HG03064 (cell line): ENCODE results near the gene ZMYND10.

ENCODE experiments used
- ATAC-seq: cut with Tn5 transposase; IDR thresholded peaks from one replicate; pipeline ENCODE4 v1.9.1; 2021; ENCODE audit warnings: low read depth; ENCODE audit not compliant: unreplicated experiment

ZMYND10 gene

DNA sequence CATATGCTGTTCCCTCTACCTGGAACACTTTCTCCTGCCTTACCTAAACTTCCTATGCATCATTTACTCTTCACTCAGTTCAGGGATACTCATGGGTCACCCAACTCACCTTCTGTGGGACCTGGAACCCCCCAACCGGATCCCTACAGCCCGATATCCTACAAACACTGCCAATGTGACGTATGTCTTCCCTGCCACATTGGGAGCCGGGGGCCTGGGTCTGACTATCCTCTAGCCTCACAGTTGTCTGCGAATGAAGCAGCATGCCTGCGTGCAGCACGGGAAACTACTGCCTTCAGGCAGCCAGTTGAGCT is 4.6 kb upstream of the ZMYND10 start:
- ATAC-seq, result no peak

DNA sequence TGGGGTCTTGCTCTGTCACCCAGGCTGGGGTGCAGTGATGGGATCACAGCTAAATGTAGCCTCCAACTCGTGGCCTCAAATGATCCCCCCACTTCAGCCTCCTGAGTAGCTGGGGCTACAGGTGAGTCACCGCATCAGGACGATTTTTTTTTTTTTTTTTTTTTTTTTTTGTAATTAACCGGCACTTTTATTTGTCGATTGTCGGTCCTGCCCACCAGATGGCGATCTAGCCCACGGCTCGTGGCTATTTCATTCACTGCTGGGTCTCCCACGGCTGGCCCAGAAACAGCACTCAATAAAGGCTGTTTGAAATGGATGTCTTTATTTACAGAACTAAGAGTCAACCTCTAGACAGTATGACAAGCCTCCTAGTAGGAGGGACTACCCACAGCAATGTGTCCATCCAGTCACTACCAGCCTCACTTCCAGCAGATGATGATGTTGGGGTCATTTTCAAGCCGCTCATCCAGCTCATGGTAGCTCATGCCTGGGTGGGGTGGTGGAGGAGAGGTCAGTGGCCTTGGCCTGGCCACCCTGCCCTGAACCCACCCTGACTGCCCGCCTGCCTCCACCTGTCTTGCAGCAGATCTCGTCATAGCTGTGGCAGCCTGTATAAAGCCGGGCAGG is 1.8 kb upstream of the ZMYND10 start:
- no peak for ATAC-seq

DNA sequence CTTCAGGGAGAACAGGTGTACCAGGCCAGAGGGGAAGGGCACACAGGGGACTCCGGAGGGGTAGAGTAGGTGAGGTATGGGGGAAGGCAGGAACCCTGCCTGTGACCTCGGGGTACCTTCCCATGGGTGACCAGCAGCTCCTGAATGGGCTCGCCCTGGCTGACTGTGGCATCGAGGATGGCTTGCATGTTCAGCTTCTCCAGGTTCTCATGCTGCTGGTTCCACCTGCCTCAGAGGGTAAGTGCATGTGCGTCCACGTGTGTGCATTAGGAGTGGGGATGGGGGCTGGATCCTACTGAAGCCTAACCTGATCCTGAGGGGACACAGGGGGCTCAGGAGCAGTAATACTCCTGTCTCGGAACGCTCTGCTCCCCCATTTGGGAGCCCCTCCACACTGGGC is 524 bp downstream of the ZMYND10 start:
- ATAC-seq, result no peak

DNA sequence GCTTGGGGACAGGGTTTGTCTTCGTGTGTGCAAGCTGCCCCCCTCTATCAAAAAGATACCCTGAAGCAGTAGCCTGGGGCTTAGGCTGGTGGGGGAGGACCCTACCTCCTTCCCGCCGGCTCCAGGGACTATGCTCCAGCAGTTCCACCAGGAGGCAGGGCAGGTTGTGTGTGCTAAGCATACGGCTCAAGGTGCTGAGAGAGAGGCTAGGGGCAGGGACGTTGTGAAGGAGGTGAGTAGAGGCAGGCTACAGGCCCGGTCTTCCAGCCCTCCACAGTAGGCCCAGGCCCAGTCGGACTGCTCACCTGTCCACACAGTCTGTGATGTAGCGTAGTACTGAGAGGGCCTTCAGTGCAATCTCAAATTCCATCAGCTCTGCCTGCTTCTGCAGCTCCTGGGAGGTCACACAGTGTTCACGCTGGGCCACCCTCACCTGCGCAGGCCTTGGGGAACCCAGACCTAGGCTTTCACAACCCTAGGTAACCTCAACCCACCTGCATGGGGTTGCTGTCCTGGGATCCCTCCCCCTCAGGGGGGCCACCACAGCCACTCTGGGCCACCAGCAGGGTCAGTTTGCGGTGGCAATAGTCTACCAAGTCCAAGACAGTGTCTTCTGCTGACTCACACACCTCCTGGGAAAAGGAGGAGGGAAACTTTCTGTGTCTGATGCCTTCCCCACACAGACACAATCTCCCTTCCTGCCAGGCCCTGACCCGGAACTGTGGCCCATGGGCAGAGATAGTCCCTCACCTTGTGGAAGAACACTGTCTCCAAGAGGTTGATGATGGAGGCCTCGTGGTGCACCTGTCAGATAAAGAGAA is 2.5 kb downstream of the ZMYND10 start:
- ATAC-seq, result no peak

DNA sequence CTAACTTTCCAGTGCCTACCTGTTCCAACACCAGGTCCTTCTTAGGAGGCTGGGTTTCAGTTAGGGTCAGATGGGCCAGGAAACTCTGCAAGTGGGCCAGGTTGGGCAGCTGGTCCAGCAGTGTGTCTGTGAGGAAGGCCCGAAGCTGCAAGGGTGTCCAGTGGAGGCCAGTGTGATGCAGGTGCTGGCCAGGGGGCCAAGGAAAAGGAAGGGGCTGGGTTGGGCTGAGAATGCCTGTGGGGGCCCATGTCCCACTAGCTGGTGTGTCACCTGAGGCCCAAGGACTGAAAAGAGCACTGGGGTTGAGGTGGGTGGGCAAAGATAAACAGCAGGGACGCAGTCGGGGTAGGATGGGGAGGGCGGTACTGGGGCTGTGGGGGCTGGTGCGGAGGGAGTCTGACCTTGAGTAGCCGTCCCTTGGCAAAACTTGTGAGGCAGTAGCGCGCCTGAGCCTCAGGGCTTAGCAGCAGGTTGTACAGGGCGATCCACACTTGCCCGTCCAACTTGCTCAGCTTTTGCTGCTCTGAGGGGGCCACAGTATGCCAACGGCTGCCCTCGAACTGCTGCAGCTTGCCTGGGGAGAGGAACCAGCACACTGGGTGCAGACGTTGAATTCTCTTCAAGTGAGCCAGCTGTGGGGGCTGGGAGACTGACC is 3.4 kb downstream of the ZMYND10 start:
- no peak for ATAC-seq

DNA sequence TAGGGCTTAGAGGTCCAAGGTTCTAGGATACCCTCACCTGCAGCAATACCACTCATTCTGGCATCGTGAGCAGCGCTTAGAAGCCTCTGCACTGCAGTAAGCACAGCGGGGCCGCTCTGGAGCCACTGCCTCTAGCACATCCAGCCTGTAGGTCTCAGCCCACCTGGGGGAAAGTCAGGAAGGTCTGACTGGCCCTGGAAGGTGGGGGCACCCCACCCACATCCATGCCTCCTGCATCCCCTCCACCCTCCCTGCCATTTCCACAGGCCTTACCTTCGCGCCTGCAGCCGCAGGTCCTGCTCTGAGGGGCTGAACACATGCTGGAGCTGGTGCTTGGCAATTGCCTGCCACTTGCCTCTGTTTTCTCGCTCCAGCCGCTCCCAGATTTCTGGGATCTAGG is 4.0 kb downstream of the ZMYND10 start:
- no peak for ATAC-seq

DNA sequence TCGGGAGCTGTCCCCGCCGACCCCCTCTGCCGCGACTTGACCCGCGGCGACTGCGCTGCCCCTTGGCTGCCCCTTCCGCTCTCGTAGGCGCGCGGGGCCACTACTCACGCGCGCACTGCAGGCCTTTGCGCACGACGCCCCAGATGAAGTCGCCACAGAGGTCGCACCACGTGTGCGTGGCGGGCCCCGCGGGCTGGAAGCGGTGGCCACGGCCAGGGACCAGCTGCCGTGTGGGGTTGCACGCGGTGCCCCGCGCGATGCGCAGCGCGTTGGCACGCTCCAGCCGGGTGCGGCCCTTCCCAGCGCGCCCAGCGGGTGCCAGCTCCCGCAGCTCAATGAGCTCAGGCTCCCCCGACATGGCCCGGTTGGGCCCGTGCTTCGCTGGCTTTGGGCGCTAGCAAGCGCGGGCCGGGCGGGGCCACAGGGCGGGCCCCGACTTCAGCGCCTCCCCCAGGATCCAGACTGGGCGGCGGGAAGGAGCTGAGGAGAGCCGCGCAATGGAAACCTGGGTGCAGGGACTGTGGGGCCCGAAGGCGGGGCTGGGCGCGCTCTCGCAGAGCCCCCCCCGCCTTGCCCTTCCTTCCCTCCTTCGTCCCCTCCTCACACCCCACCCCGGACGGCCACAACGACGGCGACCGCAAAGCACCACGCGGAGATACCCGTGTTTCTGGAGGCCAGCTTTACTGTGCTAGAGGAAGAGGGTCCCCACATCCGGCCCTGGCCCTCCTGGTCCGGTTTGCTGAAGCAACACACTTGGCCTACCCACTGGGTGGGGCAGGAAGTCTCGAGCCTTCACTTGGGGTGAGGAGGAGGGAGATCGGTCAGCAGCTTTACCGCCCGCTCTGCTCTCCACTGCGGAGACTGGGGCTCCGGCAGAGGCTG is 4.8 kb downstream of the ZMYND10 start, which contains the start of gene RASSF1:
RASSF1 (minus strand) TSS at position 389 of the 882 bp plus-strand sequence; CDS start at position 358, 31 bp downstream.
- ATAC-seq, result no peak

DNA sequence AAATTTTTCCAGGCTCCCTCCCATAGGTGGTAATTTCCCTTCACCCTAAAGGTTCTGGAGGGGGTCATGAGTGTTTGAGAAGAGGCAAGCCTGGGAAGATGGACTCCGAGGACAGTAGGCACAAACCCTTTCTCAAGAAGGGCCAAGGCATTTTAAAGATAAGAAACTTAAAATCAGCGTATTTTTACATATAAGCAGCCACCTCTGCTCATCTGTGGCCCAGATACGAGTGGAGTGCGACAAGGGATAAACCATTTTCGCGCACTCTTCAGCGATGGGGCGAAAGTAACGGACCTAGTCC is 5.4 kb downstream of the ZMYND10 start:
- ATAC-seq, result no peak

DNA sequence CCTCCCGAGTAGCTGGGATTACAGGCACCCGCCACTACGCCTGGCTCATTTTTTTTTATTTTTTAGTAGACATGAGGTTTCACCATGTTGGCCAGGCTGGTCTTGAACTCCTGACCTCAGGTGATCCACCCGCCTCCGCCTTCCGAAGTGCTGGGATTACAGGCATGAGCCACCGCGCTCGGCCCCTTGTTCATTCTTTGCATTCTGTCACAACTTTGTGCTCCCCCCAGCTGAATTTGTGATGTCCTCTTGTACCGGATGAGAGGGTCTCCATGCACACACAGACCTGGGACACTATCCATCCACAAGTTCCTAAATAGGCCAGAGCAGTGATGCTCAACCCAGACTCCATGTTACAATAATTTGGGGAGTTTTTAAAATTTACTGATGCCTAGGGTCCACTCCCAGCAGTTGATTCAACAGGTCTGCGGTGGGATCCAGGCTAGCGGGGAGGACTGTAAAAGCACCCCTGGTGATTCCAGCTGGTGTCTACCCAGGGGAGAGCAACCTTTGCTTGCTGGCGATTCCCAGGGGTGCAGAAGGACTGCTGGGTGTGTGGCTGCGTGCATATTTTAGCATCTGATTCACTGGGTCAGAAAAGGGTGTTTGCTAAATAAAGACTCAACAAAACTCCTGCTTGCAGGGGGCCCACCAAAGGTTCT is 5.9 kb downstream of the ZMYND10 start:
- no peak for ATAC-seq

DNA sequence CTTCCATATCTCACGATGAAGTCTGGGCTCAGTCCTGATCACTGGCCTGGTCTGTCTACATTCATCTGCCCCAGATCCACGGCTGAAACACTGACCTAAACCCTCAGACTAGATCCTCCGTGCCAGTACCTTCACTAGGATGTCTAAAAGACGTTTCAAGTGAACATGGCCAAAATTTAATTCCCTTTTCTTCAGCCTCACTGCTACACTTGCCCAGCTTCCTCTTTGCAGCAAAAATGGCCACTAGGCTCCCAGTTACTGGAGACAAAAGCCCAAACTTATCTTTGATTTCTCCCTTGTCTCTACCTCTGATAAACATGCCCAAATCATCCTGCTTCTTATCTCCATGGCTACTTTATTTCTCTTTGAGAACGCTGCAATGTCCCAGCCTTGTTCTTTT is 6.6 kb downstream of the ZMYND10 start:
- no peak for ATAC-seq

DNA sequence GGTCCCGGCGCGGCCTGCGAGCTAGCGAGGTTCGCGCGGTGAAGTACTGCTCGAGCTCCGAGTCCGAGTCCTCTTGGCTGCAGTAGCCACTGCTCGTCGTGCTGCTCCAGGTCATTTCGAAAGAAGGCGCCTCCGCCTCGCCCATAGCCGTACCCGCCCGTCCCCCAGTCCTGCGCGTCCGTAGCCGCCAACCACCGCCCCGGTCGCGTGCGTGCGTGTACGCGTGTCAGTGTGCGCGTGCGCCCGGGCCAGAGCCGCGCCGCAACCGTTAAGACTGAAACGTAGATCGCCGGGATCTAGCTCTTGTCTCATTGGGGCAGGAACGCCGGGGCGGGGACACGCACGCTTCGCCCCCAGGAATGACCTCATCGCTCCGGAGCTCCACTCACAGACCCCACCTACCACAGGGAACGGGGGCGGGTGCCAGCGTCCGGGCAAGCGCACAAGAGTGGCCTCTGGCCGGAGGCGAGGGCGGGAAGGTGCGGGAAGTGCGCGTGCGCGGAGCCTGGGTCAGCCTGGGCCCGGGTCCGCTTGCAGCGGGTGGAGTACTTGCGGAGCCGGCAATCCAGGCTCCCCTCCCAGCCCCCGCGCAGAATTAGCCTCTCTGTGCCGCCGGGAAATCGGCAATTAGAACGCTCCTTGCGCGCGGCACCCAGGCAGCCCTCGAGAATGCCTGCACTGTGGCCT is 8.2 kb downstream of the ZMYND10 start:
- ATAC-seq, result peak; percentile 72

DNA sequence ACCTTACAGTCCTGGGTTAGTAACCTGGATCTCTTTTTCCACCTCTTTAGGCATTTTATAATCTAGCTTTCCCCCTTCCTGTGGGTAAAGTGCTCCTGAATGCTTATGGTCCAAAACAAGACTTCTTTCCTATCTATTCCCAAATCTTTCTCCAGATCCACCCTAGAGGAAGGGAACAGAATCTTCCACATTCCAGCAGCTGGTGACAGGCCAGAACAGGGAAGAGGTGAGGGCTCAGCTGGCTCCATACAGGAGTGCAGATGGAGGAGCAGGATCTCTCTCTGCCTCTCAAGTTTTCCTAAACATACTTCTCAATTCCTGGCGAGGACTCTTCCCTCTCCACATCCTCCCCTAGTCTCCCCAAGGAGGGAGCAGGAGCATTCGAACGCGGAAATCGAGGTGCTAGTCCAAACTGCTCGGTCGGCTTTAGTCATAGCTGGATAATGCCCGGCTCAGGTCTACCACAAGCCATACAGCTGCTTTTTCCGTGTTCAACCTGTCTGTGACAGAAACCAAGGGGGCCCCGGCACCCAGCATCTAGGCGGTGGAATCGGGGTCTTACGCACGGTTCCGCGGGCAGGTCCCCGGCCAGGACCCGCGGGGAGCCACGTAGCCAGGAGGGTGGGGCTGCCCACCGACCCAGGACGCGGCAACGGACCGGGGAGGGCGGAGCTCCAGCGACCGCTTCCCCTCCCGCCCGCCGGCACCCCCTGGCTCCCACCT is 8.9 kb downstream of the ZMYND10 start:
- ATAC-seq, result peak; percentile 24

DNA sequence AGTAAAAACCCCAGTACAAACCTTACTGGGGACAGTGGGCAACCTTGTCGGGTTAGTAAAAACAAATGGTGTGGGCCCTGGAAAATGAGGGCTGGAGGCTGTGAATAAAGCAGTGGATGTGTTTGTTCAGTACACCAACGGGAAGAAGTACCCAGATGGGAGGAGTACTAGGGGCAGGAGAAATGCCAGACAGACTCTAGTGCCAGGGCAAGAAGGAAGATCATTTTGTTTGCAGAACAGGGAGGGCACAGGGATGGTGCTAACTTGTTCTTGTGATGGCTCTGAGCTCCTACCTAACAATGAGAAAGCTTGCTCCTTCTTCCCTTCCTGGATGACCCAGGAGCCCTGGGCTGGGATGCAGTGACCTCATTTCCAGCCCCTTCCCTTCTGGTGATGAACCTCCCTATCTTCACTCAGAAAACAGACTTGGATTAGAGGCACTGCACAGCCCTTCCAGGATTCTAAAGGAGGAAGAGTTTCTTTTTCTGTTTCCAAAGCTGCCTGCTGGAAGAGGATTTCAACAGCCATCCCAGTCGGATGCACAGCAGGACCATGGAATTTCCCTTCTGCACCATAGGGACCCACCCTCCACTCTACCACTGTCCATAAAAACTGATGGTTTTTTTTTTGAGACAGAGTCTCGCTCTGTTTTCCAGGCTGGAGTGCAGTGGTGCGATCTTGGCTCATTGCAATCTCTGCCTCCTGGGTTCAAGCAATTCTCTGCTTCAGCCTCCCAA is 11.0 kb downstream of the ZMYND10 start:
- ATAC-seq, result no peak

DNA sequence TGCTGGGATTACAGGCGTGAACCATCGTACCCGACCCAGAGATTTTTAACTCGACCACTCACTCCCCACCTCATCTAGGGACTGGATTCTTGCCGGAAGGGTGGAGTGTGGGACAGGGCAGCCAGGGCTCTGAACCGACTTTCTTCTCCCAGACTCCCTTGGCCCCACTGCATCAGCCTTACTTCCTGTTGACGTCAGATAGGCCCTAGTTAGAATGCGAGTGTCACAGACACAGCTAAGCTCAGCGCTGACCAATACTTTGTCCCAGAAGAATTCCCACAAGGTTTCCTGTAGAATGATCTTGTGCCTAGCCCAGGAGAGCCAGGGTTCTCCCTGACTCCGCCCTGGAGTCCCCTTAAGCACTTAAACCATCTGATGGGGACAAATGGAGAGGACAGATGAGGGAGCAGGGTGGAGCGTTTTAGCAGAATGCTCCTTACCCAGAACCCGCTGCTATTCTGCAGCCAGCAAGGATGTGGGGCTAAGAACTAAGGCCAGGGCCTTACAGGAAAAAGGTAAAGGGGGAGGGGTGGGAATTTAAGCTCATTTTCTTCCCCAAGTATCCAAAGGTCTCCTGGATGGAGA is 11.7 kb downstream of the ZMYND10 start:
- ATAC-seq, result no peak

DNA sequence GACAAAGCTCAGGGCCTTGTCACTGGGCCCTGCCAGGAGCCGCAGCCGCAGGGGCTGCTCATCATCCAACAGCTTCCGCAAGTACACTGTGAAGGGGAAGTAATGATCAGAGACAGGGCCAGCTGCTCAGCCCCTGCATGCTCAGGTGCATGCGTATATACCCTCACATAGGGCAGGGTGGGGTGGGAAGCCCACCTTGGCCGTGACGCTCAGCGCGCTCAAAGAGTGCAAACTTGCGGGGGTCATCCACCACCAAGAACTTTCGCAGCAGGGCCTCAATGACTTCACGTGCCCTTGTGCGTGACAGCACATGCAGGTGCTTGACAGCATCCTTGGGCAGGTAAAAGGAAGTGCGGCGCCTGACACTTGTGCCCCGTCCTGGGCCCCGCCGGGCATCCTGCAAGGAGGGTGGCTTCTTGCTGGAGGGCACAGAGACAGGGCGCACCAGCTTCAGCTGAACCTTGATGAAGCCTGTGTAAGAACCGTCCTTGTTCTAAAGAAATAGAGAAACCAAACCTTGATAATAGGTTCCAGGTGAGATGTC is 14.1 kb downstream of the ZMYND10 start:
- no peak for ATAC-seq

DNA sequence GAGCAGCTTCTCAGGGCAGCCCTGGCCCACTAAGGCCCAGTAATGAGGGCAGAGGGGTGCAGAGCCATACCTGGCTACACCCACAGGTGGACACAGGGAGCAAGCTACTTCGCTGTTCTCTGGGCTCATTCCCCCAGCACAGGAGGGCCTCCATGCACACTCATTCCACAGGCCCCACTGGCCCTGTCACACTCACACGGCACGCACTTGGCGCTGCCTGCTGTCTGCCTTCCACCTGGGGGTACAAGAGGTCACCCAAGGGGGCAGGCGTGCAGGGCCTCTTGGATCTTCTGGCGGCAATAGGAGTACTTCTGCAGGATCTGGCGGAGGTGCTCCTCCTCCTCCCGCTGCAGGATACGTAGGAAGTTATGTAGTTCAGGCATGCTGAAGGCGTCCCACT is 15.2 kb downstream of the ZMYND10 start:
- ATAC-seq, result no peak

DNA sequence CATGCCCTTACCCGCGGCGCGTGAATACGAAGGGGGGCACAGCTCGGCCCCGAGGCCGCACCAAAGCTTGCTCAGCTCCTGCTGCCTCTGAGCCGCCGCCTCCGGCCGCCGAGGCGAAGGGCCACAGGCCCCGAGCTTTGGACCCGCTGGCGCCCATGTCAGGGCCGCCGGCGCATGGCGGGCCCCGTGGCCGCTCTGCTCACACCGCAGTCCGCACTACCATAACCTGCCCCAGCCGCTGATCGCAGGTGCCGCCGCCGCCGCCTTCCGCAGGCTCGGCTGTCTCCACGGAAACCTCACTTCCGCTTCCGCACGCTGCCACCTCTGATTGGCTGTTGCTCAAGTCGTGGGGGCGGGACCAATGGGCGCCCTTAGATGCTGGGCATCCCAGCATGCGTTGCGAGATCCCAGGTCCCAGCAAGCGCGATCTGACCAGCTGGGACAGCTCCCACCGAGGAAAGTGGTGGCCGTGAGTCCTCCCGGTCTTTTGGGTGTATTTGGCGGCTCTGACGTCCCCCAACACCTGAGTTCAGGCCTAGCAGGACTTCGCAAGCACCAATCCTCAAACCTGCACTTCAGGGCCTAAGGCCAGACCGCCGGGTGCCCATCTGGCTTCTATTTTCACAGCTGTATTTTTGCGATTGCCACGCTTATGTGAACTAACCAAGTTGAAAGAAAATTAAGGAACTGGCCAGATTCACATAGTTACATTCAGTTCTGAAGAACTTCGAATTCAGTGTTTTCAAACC is 17.4 kb downstream of the ZMYND10 start, which contains the start of gene TUSC2:
TUSC2 (minus strand) TSS at position 281 of the 749 bp plus-strand sequence; CDS start at position 157, 124 bp downstream.
- peak; percentile 64 for ATAC-seq
